Activated CD8-positive, alpha-beta memory T cell treated with anti-CD3 and anti-CD28 coated beads for 1 hour (primary cell): ENCODE results near the gene LYPD5.

ENCODE experiments used
- DNase-seq, 2 donors: peaks; one replicate each; pipeline ENCODE4 v3.0.0-alpha.2; 2020; ENCODE audit warnings: low read depth in 1 of 2; ENCODE audit errors: extremely low read depth in 1 of 2

The LYPD5 gene

DNA sequence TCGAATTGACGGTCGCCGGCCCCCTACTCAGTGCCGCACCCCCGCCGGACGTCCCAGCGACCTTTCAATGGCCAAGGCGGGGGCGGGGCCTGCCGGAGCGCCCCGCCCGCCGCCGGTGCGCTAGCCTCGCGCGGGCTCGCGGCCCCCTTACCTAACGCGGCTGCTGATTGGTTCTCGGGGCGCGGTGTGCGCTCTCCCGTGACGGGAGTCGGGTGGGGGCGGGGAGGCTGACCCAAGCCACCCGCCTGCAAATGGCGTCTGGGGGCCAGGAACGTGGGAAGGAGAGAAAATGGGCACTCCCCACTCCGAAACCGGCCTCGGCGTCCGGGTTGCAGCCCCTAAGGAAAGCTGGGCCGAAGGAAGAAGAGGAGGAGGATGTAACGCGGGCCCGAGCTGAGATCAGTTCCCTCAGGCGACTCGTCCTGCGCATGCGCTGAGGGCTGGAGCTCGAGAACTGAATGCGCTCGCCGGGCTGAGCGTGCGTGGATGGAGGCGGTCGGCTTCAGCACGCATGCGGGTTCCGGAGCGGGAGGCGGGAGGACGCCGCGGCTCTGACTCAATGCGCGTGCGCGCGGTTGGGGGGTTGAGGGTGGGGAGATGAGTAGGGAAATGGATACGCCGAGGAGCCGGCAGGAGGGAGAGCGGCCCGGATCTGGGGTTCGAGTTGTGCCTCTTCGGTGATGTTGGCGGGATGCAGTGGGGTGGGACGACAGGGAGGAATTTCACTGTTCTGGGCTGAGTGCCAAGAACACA lies 47.6 kb downstream of the LYPD5 start, which contains the start of gene SMG9:
SMG9 (minus strand) TSS at position 460 of the 753 bp plus-strand sequence. CDS start 4,221 bp downstream, outside the sequence.
- DNase-seq = peak; percentile 95 to 99

DNA sequence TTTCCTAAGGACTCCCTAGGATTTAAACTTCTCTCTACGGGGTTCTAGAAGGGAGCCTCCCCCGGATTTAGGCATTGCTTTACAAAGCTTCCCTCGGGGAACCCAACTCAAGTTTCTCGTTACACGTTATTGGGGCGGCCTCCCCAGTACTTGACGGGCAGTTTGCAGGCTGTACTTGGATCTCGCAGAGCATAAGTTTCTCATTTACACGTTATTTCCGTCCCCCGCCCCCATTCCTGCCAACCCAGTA lies 48.1 kb downstream of the LYPD5 start:
- DNase-seq = no peak

DNA sequence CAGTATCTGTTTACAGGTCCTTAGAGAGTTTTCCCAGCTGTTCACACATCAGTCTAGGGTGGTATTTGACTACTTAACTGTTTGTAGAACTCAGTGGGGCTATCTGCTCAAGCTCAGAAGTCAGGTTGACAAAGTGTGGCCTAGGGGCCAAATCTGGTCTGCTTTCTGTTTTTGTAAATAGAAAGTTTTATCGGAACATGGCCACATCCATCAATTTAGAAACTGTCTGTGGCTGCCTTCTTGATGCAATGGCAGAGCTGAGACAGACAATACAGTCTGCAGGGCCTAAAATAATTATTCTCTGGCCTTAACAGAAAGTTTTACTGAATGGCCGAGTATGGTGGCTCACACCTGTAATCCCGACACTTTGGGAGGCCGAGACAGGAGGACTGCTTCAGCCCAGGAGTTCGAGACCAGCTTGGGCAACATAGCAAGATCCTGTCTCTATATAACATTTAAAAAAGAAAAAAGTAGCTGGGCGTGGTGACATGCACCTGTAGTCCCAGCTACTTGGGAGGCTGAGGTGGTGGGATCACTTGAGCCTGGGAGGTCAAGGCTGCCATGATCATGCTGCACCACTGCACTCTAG lies 49.9 kb downstream of the LYPD5 start:
- DNase-seq = no peak

DNA sequence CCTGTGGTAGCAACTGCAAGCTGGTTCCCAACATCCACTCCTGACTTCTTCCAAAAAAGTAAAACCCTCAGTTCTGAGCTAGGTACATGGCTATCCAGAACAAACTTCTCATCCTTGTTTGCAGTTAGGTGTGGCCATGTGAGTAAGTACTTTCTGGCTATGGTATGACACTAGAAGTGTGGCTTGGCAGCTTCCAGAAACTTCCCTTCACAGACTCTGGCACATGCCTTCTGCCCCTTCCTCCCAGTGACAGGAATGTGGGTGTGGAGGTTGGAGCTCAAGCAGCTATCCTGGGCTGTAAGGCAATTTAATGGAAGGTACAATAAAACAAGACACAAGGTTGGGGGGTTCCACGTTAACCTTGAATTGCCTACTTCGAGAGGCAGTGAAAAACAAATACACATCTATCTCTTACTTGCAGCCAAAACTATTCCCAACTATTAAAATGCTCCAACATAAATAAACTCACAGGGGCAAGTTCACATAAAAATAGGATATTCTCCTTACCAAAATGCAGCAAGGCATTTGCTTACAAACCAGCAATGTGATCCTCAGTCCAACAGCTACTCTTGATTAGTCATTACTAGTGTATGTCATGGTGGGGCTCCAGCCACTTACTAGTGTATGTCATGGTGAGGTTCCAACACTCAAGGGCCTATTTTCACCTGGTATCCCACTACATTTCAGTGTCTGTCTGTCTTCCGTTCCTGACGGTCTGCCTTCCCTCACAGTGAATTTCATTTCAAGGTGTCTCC lies 50.6 kb downstream of the LYPD5 start:
- DNase-seq = no peak

DNA sequence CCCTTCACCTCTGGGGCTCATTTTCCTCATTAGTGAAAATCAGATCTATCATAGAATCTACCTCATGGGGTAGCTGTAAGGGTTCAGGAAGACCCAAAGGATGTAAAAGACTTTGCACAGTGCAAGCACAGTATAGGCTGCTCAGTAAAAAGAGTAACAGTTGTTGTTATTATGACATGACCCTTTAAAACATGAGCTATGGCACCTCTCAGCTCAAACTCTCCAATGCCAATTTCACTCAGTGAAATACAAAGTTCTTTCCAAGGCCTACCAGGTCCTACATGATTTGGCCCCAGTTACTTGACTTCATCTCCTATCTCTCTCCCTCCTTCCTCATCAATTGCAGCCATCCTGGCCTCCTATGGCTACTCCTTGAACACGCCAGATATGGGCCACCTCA lies 52.3 kb downstream of the LYPD5 start:
- DNase-seq = no peak

DNA sequence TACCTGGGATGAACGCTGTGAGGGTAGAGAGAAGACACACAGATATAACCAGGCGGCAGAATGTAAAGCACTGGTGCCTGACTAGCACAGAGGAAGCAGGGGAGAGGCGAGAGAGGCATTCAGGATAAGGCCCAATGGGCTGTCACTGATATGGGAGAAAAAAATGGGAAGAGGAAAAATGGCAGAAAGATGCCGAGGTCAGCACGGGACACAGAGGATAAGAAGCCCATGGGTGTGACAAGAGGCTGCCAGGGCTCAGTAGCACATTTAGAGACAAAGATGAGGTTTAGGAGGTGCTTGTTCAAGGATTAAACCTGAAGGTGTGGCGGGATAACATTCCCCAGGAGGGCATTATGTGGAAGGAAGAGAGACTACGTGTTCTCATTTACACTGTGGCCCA lies 53.1 kb downstream of the LYPD5 start:
- no peak for DNase-seq

DNA sequence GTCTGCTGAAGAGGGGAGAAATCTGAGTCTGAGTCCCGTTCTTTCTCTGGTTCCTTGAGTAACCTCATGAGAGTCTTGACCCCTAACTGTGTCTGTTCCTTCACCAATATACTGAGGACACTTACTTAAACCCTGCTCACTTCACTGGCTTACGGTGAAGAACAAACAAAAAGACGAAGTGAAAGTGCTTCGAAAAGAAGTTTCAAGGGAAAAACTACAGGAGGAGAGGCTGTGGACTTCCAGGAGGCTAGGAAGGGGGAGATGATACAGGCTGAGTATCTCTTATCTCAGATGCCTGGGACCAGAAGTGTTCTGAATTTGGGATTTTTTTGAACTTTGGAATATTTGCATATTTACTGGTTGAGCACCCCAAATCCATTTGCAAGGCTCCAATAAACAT lies 53.6 kb downstream of the LYPD5 start:
- DNase-seq = no peak

DNA sequence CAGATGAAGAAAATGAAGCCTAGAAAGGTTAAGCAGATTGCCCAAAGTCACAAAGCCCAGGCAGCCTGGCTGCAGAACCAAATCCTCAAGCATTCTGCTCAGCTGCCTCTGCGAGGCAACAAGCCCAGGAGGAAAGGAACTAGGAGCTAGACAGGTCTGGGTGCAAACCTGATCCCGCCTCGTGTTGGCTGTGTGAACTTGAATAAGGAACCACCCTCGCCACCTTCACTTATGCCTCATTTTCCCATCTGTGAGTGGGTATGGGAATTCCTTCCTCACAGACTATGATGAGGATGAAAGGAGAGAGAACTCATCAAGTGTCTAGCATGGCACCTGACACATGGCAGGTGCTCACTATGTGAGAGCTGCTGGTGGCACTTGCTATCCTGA lies 54.0 kb downstream of the LYPD5 start:
- no peak for DNase-seq

DNA sequence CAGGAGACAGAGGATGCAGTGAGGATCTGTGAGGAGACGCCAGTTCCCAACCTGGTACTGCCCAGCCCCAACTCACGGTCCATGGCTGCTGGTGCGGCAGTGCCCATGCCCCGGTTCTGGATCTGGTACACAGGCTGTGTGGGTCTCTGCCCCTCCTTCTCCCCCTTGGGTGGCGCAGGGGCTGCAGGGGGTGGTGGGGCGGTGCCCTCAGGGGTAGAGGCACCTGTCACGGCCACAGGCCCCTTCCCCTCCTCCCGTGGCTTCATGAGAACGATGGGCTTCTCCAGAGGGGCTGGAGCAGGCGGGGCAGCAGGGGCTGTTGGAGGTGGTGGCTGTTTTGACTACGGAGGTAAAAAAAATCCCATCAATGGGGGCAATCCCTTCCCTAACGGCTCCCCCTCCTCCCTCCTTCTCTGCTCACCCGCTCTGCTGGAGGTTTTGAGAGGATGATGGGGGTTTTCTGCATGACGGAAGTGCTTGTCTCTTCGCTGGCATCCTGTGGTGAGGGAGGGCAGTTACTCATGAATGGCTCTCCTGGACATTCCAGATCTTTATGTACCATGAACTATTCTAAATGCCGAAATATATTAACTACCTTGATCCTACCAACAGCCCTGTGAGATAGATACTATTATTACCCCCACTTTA lies 54.6 kb downstream of the LYPD5 start:
- DNase-seq = no peak
